ENCODE measurements around the gene GLS2.

- TF ChIP-seq, protein P1, sequence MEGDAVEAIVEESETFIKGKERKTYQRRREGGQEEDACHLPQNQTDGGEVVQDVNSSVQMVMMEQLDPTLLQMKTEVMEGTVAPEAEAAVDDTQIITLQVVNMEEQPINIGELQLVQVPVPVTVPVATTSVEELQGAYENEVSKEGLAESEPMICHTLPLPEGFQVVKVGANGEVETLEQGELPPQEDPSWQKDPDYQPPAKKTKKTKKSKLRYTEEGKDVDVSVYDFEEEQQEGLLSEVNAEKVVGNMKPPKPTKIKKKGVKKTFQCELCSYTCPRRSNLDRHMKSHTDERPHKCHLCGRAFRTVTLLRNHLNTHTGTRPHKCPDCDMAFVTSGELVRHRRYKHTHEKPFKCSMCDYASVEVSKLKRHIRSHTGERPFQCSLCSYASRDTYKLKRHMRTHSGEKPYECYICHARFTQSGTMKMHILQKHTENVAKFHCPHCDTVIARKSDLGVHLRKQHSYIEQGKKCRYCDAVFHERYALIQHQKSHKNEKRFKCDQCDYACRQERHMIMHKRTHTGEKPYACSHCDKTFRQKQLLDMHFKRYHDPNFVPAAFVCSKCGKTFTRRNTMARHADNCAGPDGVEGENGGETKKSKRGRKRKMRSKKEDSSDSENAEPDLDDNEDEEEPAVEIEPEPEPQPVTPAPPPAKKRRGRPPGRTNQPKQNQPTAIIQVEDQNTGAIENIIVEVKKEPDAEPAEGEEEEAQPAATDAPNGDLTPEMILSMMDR (IDR thresholded peaks at IDR 0.05 in 8 of 11, conservative IDR thresholded peaks at IDR 0.05 in 3 of 11): no peak
- TF ChIP-seq POLR2AphosphoS5 (IDR thresholded peaks at IDR 0.05) (no peak), POLR2A (IDR thresholded peaks at IDR 0.05) (no peak)
These were observed 30.1 kb downstream of the GLS2 start for GRCh38 chr12:56457817-56458216.
